Activated T-helper 9 cell treated with anti-CD3 and anti-CD28 coated beads, Interleukin-2, amount 50 U/mL, for 16 hours (primary cell): Measurements from ENCODE around the gene SLC25A2.
"Not testable (repeated sequence)": the region's sequence is repeated elsewhere in the genome, so short reads cannot be mapped to it uniquely, and the experiment has no call there.

Source experiments
- DNase-seq: peaks from one replicate; pipeline ENCODE4 v3.0.0-alpha.2; 2020; ENCODE audit warnings: low read depth

Gene SLC25A2

DNA sequence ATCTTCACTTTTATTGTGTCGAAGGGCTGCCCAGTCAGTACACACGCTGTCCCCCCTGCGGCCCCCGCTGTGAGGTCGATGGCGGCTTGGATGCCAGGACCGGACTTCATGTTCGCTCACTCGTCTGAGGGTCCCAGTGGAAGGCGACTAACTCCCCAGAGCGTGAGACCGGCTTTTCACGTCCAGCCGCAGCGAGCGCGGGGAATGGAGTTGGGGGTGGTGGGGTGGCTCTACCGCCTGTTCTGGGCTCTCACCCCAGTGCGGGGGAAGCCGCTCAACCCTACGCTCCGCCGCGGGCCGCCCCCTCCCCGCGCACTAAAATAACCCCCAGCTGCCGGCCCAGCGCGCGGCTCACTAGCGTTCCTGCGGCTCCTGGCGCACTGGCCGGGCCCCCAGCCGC lies at the start of gene SLC25A2:
SLC25A2 (minus strand) TSS at position 294 of the 400 bp plus-strand sequence; CDS start at position 110, 184 bp downstream.
- no peak for DNase-seq

GRCh38 chr5:141351591-141351990 lies 47.7 kb upstream of the SLC25A2 start:
- no peak for DNase-seq

GRCh38 chr5:141349917-141350619 lies 46.2 kb upstream of the SLC25A2 start, which contains the start of gene PCDHGB1:
PCDHGB1 (plus strand) TSS chr5:141350099; CDS start chr5:141350261, 162 bp downstream.
- no peak for DNase-seq

GRCh38 chr5:141346017-141346416 lies 42.2 kb upstream of the SLC25A2 start:
- DNase-seq: not testable (repeated sequence)

- no peak for DNase-seq
Measured at GRCh38 chr5:141345327-141345726, 41.5 kb upstream of the SLC25A2 start.

DNA sequence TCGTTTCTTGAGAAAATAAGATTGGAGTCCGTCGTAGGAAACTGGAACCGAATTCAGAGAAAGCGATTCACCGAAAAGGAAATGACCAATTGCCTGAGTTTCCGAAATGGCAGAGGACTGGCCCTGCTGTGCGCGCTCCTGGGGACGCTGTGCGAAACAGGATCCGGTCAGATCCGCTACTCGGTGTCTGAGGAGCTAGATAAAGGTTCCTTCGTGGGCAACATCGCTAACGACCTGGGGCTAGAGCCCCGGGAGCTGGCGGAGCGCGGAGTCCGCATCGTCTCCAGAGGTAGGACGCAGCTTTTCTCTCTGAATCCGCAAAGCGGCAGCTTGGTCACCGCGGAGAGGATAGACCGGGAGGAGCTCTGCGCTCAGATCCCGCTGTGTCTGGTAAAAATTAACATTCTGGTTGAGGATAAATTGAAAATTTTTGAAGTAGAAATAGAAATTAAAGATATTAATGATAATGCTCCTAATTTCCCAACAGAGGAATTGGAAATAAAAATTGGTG lies 40.2 kb upstream of the SLC25A2 start:
- no peak for DNase-seq

DNA sequence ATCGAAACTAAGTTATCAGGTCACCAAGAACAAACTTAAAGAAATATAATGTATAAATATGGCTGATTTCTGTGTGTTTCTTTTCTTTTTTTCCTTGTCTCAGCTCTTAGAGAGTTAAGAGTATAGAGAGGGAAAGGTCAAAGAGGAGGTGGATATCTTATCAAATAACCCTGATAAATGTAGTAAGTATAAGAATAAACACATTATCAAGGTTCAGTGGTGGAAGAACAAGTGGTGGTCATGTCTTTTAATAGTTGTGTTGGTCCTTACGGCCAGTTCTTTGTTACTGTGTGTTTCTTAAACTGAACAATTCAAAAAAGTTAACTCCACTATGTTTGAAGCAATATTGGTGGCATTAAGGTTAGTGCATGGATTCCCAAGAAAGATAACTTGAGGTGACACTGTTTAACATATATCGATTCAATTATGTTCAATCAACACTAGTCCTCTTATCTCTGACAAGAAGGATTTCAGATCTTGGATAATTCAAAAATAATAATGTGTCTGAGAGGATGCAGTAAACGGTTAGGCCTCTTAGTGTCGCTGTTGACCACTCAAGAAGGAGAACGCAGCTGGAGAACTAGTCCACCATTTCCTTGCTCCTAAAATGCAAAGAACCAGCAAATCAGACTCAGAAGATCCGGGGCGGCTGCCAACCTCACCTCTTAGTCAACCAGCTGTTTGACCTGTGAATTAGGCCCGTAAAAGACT lies 39.5 kb upstream of the SLC25A2 start, which contains the start of gene PCDHGA3:
PCDHGA3 (plus strand) TSS at position 588 of the 711 bp plus-strand sequence. CDS start 205 bp downstream, outside the sequence.
- no peak for DNase-seq

GRCh38 chr5:141342773-141343172 lies 38.9 kb upstream of the SLC25A2 start:
- no peak for DNase-seq

DNA sequence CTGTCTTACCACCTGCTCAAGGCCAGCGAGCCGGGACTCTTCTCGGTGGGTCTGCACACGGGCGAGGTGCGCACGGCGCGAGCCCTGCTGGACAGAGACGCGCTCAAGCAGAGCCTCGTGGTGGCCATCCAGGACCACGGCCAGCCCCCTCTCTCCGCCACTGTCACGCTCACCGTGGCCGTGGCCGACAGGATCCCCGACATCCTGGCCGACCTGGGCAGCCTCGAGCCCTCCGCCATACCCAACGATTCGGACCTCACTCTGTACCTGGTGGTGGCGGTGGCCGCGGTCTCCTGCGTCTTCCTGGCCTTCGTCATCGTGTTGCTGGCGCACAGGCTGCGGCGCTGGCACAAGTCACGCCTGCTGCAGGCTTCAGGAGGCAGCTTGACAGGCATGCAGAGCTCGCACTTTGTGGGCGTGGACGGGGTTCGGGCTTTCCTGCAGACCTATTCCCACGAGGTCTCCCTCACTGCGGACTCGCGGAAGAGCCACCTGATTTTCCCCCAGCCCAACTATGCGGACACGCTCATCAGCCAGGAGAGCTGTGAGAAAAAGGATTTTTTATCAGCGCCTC lies 37.0 kb upstream of the SLC25A2 start:
- DNase-seq: not testable (repeated sequence)

- DNase-seq: no peak
Measured at GRCh38 chr5:141338538-141339306, 34.9 kb upstream of the SLC25A2 start, which contains the start of gene PCDHGA2. PCDHGA2 (plus strand) TSS chr5:141338760.

DNA sequence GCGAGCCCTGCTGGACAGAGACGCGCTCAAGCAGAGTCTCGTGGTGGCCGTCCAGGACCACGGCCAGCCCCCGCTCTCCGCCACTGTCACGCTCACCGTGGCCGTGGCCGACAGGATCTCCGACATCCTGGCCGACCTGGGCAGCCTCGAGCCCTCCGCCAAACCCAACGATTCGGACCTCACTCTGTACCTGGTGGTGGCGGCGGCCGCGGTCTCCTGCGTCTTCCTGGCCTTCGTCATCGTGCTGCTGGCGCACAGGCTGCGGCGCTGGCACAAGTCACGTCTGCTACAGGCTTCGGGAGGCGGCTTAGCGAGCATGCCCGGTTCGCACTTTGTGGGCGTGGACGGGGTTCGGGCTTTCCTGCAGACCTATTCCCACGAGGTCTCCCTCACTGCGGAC lies 28.7 kb upstream of the SLC25A2 start:
- not testable (repeated sequence) for DNase-seq

GRCh38 chr5:141330299-141331080 lies 26.6 kb upstream of the SLC25A2 start, which contains the start of gene PCDHGA1:
PCDHGA1 (plus strand) TSS chr5:141330514.
- DNase-seq: no peak

- DNase-seq: no peak
Measured at GRCh38 chr5:141328231-141328630, 24.4 kb upstream of the SLC25A2 start.

DNA sequence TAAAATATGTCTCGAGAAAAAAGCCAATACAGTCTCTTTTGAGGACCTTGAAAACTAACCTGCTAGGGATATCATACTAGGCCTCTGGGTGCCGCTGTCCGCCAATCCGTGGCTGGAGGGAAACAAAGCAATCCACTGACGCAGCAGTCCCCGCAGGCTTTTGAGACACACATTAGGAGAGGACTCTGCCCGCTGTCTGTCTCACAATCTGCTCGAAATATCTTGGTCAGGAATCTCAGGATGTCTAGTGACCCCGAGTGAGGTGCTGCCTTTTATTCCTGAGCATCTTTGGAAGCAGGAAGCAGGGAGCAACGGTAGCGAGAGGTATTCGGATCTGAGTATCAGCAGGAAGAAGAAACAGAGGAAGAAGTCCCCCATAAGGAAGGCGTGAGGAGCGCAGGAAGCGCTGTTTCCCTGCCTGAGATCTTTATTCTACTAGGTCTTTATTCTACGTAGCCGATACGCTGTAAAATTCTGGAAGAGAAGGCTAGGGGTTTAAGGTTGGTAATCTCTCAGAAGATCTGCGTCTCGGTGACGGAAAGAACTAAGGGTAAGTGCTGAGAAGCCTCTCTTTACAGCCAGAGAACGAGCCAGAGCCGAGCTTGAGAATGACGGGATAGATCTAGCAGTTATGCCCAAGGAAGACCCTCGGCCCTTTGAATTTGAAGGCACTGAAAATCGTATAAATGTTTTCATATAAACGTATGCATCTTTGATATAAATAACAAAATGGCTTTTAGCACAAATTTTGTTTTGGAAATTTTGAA lies 22.4 kb upstream of the SLC25A2 start:
- peak; percentile 51 for DNase-seq

DNA sequence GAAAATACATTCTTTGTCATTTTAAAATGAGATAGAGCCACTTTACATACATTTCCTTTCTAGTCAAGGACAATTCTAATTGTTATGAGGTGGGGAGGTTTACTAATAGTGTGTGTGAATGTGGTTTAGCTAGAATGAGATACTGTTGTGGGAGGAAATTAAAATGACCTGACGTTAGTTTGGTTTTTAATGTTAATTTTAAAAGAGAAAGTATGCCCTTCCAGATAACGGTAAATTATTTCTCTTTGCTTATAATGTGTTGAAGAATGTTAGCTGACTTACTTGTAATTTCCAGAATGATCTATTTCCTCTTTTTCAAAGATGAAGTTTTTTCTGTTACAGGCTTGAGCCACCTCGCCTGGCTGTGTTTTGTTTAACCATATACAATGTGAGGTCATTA lies 18.4 kb upstream of the SLC25A2 start:
- DNase-seq: no peak

DNA sequence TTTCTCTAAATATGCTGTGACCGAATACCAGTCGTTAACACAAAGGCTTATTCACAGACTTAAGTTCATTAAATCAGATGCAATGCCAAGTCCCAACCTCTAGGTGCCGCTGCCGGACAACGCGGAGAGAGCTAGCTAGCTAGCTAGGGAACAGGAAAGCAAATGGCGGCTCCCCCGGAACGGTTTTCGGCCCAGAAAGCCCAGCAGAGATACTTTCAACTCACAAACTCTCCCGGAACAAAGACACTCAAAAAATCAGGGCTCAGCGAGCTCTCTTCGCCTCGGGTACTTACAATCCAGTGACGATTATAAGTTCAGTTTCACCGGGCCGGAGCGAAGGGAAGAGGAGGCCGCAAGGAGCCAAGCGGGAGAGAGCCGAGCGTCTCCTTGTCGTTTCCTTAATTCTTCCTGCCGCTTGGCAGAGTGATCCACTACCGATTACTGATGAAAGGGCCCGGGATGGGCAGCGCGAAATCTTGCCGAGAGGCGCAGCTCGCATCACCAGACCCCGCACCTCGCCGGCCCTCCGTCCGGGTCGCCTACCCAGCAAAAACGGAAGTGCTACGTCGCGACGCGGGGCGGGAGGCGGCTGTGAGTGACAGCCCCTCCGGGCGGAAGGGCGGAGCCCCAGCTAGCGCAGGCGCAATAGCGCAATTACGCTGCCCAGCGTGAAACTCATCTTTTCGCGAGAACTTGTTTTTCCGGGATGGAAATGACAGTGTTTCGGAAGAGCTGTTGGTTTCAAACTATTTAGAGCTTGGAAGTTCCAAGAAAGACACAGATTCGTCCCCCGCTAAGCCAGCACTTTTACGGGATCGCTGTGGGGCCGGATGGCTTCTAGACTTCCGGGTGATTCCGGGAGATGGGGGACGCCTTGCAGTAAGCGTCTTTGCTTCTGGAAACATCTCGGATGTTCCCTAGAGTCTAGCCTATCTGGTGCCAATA lies 16.6 kb upstream of the SLC25A2 start, which contains the start of gene TAF7:
TAF7 (minus strand) TSS at position 560 of the 945 bp plus-strand sequence. CDS start 740 bp downstream, outside the sequence.
- DNase-seq: peak; percentile 89

GRCh38 chr5:141319699-141320098 lies 15.8 kb upstream of the SLC25A2 start:
- no peak for DNase-seq

- no peak for DNase-seq
Measured at GRCh38 chr5:141319202-141319601, 15.4 kb upstream of the SLC25A2 start.

DNA sequence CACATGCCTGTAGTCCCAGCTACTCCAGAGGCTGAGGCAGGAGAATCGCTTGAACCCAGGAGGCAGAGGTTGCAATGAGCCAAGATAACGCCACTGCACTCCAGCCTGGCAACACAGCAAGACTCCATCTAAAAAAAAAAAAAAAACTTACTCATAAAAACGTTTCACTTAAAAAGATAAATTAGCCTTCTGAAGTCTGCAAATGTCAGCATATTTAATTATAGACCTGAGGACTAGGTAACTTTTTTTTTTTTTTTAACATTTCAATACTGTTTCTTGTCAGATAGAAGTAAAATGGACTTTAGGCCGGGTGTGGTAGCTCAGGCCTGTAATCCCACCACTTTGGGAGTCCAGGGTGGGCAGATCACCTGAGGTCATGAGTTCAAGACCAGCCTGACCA lies 13.1 kb upstream of the SLC25A2 start:
- DNase-seq: not testable (repeated sequence)
